Upper lobe of left lung (tissue), 6 donors: Measurements from ENCODE around the gene COX6A2. TPM values are rescaled to one million over a fixed set of nuclear protein-coding genes. Genes with fewer than 3 reads are reported as not detected.

Source experiments
- ATAC-seq, 2 donors: fragments of 200-7000 bp; cut with Tn5 transposase; one replicate each; pipeline ENCODE4 v1.9.1; 2022; ENCODE audit warnings: mild to moderate bottlenecking in 2 of 2, moderate library complexity in 2 of 2; ENCODE audit not compliant: low FRiP score in 2 of 2
- DNase-seq, 2 donors: peaks; one replicate each; pipeline ENCODE4 v3.0.0-alpha.2; 2019 to 2020
- H3K27ac ChIP-seq, 4 donors: fragments of 200-600 bp; sonication (generic); one replicate each; pipeline ENCODE4 v1.5.1; 2016 to 2019
- H3K27me3 ChIP-seq, 4 donors: fragments of 200-600 bp; sonication (generic); one replicate each; pipeline ENCODE4 v1.5.1; 2017 to 2019
- H3K36me3 ChIP-seq, 4 donors: fragments of 200-600 bp; sonication (generic); one replicate each; pipeline ENCODE4 v1.5.1; 2016 to 2019
- H3K4me1 ChIP-seq, 4 donors: fragments of 200-600 bp; sonication (generic); one replicate each; pipeline ENCODE4 v1.5.1; 2018 to 2019
- H3K4me3 ChIP-seq, 4 donors: fragments of 200-600 bp; sonication (generic); one replicate each; pipeline ENCODE4 v1.5.1; 2017 to 2019; ENCODE audit warnings: mild to moderate bottlenecking in 2 of 4, moderate library complexity in 1 of 4
- H3K9me3 ChIP-seq, 4 donors: fragments of 200-600 bp; sonication (generic); one replicate each; pipeline ENCODE4 v1.5.1; 2018 to 2019
- EP300 ChIP-seq, 4 donors: sonication (generic); formaldehyde crosslinking; IDR thresholded peaks; one replicate each; pipeline ENCODE4 v1.5.1; 2017; ENCODE audit warnings: antibody characterized with exemption in 4 of 4, control low read depth in 2 of 4
- POLR2A ChIP-seq, 4 donors: fragments of 450-650 bp; IDR thresholded peaks; one replicate each; pipeline ENCODE4 v1.5.1; 2016 to 2017; ENCODE audit warnings: antibody characterized with exemption in 4 of 4, mild to moderate bottlenecking in 2 of 4
- POLR2AphosphoS5 ChIP-seq, 2 donors: sonication (generic); formaldehyde crosslinking; IDR thresholded peaks; one replicate each; pipeline ENCODE4 v1.5.1; 2017; ENCODE audit warnings: antibody characterized with exemption in 2 of 2
- WGBS, 2 donors: methylation state at CpG; one replicate each; pipeline ENCODE4 v1.1.5; 2017 to 2018; 5-methylcytosine and 5-hydroxymethylcytosine counted together
- total RNA-seq, 6 donors: library from RNA; depleted of rRNA in 4 of 6; stranded (reverse); fragments of >200 nt in 4 of 6; gene quantifications; one replicate each; pipeline versions ENCODE4 v1.1.0 to v1.2.1, GENCODE V29; 2016 to 2021
- TF ChIP-seq, protein P1 (sequence below), 6 experiments: fragments of 450-650 bp in 4 of 6; fragments of 200-600 bp in 2 of 6; sonication (generic) in 2 of 6; IDR thresholded peaks; one replicate each; pipeline ENCODE4 v1.5.1; 2016 to 2019; ENCODE audit warnings: antibody characterized with exemption in 6 of 6
- donor health status: DM: no; HTN: no; CAD: no; lungs with moderate emphysema.
- donor health status: DM: no; HTN: yes; CAD: no; lungs with severe emphysema.

COX6A2 gene
- total RNA-seq, 6 donors from 2014 or later: not detected

DNA sequence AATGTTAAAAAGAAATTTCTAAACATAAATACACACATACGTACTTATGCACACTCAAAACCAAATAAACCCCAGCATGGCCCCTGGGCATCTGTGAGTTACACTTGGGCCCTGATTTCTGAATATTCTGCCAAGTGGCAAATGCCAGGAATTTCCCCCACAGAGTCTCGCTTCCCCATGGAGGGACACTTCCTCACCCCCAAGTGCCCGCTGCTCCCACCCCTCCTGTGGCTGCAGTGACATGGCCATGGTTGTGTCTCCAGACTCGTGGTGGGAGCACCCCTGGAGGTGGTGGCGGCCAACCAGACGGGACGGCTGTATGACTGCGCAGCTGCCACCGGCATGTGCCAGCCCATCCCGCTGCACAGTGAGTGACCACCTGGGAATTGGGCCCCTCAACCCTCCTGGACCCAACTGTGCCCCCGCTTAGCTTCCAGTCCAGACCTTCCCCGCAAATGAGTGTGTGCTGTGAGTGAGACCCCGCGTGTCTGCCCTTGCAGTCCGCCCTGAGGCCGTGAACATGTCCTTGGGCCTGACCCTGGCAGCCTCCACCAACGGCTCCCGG, 31.0 kb downstream of the COX6A2 start:
- 52 to 85% methylated on average over 7 to 18 of the region's 18 CpGs for WGBS, 2 donors
- Histone ChIP-seq H3K36me3 (no peaks in the 10 kb centered on the region), H3K4me3 (no peak overlapping the region), H3K9me3 (peaks cover 0 to 13% (median 0%) of the 10 kb centered on the region in 4 donors), H3K27ac (no peak overlapping the region), H3K4me1 (no peaks in the 10 kb centered on the region), H3K27me3 (no peaks in the 10 kb centered on the region)
- no peak for ATAC-seq
- TF ChIP-seq, protein P1, sequence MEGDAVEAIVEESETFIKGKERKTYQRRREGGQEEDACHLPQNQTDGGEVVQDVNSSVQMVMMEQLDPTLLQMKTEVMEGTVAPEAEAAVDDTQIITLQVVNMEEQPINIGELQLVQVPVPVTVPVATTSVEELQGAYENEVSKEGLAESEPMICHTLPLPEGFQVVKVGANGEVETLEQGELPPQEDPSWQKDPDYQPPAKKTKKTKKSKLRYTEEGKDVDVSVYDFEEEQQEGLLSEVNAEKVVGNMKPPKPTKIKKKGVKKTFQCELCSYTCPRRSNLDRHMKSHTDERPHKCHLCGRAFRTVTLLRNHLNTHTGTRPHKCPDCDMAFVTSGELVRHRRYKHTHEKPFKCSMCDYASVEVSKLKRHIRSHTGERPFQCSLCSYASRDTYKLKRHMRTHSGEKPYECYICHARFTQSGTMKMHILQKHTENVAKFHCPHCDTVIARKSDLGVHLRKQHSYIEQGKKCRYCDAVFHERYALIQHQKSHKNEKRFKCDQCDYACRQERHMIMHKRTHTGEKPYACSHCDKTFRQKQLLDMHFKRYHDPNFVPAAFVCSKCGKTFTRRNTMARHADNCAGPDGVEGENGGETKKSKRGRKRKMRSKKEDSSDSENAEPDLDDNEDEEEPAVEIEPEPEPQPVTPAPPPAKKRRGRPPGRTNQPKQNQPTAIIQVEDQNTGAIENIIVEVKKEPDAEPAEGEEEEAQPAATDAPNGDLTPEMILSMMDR (IDR thresholded peaks at IDR 0.05): no peak
- no peak for TF ChIP-seq POLR2A (IDR thresholded peaks at IDR 0.05)
- TF ChIP-seq POLR2AphosphoS5 (IDR thresholded peaks at IDR 0.05): no peak
- no peak for TF ChIP-seq EP300 (IDR thresholded peaks at IDR 0.05)
- no peak for DNase-seq

DNA sequence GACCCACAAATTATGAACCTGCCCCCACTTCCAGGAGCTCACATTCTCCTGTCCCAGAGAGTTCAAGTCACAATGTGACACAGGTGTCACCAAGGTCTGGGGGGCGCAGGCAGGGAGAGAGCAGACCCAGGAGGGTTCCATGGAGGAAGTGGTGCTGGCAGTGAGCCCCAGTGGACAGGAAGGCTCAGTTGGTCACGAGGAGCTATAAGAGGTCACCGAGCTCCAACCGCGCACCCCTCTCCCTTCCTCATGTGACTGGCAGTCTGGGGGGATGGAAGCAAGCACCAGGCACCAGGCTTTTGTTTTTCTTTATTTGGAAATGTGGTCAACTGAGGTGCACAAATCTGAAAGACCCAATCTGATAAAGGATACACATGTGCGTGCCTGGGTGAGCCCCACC, 32.5 kb downstream of the COX6A2 start:
- ATAC-seq (no peak), DNase-seq (peak in 1 of 2 donors; percentile 48)
- Histone ChIP-seq H3K36me3 (no peaks in the 10 kb centered on the region), H3K9me3 (peaks cover 0 to 13% (median 0%) of the 10 kb centered on the region in 4 donors), H3K27ac (no peak overlapping the region), H3K27me3 (no peaks in the 10 kb centered on the region), H3K4me3 (no peak overlapping the region), H3K4me1 (no peaks in the 10 kb centered on the region)
- TF ChIP-seq POLR2A (IDR thresholded peaks at IDR 0.05): no peak
- TF ChIP-seq, protein P1 (IDR thresholded peaks at IDR 0.05): no peak
- TF ChIP-seq EP300 (IDR thresholded peaks at IDR 0.05): no peak
- TF ChIP-seq POLR2AphosphoS5 (IDR thresholded peaks at IDR 0.05): no peak
- 46 to 68% methylated on average over 6 of the region's 6 CpGs for WGBS, 2 donors

DNA sequence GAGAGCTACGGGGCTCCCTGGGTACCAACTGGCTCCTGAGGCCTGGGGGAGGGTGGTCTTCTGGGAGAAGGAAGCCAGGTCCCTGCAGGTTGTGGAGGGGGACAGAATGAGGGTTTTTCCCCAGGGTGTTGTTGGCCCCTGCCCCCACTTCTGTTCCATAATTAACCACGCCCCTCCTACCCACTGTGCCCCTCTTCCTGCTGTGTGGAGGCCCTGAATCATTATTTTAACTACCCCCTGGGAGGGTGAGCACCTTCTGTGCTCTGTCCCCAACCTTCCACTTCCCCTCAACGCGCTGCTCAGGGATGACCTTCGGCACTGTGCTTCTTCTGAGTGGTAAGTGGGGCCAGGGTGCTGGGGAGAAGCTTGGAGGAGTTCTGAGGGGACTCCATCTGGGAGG, 35.1 kb downstream of the COX6A2 start, which contains the start of gene ITGAD:
TSS of gene ITGAD (plus strand) at position 280 of the 400 bp plus-strand sequence. CDS start at position 306, 26 bp downstream.
- no peaks in the 10 kb centered on the region for H3K27me3 ChIP-seq
- ATAC-seq (no peak), DNase-seq (no peak)
- H3K36me3 ChIP-seq: no peaks in the 10 kb centered on the region
- H3K4me3 ChIP-seq: no peak within 1 kb of the TSS
- no peak within 1 kb of the TSS for H3K27ac ChIP-seq
- 57 to 69% methylated on average over 5 of the region's 5 CpGs for WGBS, 2 donors
- no peaks in the 10 kb centered on the region for H3K4me1 ChIP-seq
- H3K9me3 ChIP-seq: no peaks in the 10 kb centered on the region
- TF ChIP-seq, protein P1 (IDR thresholded peaks at IDR 0.05): no peak
- TF ChIP-seq POLR2A (IDR thresholded peaks at IDR 0.05): no peak
- no peak for TF ChIP-seq EP300 (IDR thresholded peaks at IDR 0.05)
- TF ChIP-seq POLR2AphosphoS5 (IDR thresholded peaks at IDR 0.05): no peak

DNA sequence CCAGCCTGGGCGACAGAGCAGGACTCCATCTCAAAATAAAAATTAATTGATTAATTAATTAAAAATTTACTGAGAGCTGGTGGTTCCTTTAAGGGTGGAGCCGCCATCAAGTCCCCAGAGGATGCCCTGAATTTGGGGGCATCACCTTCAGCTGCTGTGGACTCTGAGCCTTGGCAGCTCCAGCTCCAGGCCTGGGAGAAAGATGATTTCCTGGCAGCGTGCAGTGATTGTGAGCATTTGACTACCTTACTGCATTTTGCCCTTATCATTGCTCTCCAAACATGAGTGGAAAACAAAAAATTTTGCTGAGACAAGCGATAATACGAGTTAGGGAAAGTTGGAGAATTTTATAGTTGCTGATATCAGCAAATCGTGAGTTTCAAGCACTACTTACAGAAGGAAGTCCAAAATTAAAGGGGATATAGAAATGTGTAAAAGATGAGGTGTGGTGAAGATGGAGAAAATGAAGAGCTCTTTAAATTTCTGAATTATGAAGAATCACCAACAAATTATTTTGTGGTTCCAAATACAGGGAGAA, 37.6 kb downstream of the COX6A2 start:
- H3K36me3 ChIP-seq: no peaks in the 10 kb centered on the region
- TF ChIP-seq POLR2A (IDR thresholded peaks at IDR 0.05) (no peak), POLR2AphosphoS5 (IDR thresholded peaks at IDR 0.05) (no peak), EP300 (IDR thresholded peaks at IDR 0.05) (no peak)
- TF ChIP-seq, protein P1 (IDR thresholded peaks at IDR 0.05): no peak
- H3K27ac ChIP-seq: no peak overlapping the region
- no peaks in the 10 kb centered on the region for H3K9me3 ChIP-seq
- ATAC-seq (no peak), DNase-seq (no peak)
- no peaks in the 10 kb centered on the region for H3K27me3 ChIP-seq
- H3K4me1 ChIP-seq: no peaks in the 10 kb centered on the region
- WGBS, 2 donors: 59 to 76% methylated on average over 6 of the region's 6 CpGs
- no peak overlapping the region for H3K4me3 ChIP-seq

DNA sequence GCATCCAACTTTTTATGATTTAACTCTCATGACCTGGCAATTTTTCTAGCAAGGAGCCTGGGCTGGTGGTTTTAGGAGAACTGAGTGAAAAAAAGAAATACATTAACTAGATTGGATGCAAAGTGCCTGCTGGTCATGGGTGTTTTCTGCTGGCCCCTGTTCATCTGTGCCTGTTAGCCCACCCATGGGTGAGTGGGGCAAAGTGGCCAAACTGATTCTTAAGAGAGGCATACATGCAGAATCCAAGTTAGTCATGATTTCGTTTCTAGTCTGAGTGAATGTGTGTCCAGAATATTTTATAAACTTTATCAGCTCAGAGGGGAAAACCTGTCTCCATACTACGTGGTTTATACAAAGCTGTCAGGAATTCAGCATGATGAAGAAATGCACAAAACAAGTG, 39.6 kb downstream of the COX6A2 start:
- TF ChIP-seq POLR2A (IDR thresholded peaks at IDR 0.05) (no peak), EP300 (IDR thresholded peaks at IDR 0.05) (no peak), POLR2AphosphoS5 (IDR thresholded peaks at IDR 0.05) (no peak)
- TF ChIP-seq, protein P1 (IDR thresholded peaks at IDR 0.05): no peak
- ATAC-seq (no peak), DNase-seq (no peak)
- H3K9me3 ChIP-seq: no peaks in the 10 kb centered on the region
- H3K36me3 ChIP-seq: no peaks in the 10 kb centered on the region
- H3K27me3 ChIP-seq: no peaks in the 10 kb centered on the region
- no peak overlapping the region for H3K27ac ChIP-seq
- H3K4me3 ChIP-seq: no peak overlapping the region
- 67 to 76% methylated on average over 2 of the region's 2 CpGs for WGBS, 2 donors
- no peaks in the 10 kb centered on the region for H3K4me1 ChIP-seq
